GM23338 (cell line): ENCODE results near the gene OR10G4. TPM values are rescaled to one million over a fixed set of nuclear protein-coding genes. Genes with fewer than 3 reads are reported as not detected.
"Not testable (repeated sequence)": the region's sequence is repeated elsewhere in the genome, so short reads cannot be mapped to it uniquely, and the experiment has no call there.

Source experiments
- ATAC-seq: fragments of 200-7000 bp; cut with Tn5 transposase; 3 replicates; pipeline ENCODE4 v1.9.1; 2020
- DNase-seq: peaks from one replicate; pipeline ENCODE4 v3.0.0-alpha.2; 2015; ENCODE audit warnings: low spot score
- H2AFZ ChIP-seq: fragments of 200-600 bp; sonication (generic); 2 replicates; pipeline ENCODE4 v1.8.0; 2016; ENCODE audit warnings: antibody characterized with exemption, mild to moderate bottlenecking, moderate library complexity
- H3F3A ChIP-seq: fragments of 200-600 bp; sonication (generic); replicated peaks from 2 replicates; pipeline ENCODE4 v1.8.0; 2017; ENCODE audit warnings: antibody characterized with exemption, mixed run types, low read depth
- H3K27ac ChIP-seq: fragments of 200-600 bp; sonication (generic); 2 replicates; pipeline ENCODE4 v1.6.1; 2016; ENCODE audit warnings: low read depth
- H3K27me3 ChIP-seq: fragments of 200-600 bp; sonication (generic); 2 replicates; pipeline ENCODE4 v1.8.0; 2016; ENCODE audit warnings: mild to moderate bottlenecking, mixed run types, moderate library complexity; ENCODE audit not compliant: insufficient read depth
- H3K36me3 ChIP-seq: fragments of 200-600 bp; sonication (generic); 2 replicates; pipeline ENCODE4 v1.8.0; 2016; ENCODE audit warnings: mild to moderate bottlenecking; ENCODE audit not compliant: insufficient read depth
- H3K4me1 ChIP-seq: fragments of 200-600 bp; sonication (generic); 2 replicates; pipeline ENCODE4 v1.8.0; 2016; ENCODE audit warnings: mild to moderate bottlenecking, moderate library complexity; ENCODE audit not compliant: insufficient read depth
- H3K4me2 ChIP-seq: fragments of 200-600 bp; sonication (generic); 2 replicates; pipeline ENCODE4 v1.7.1; 2017; ENCODE audit warnings: mixed run types
- H3K4me3 ChIP-seq: fragments of 200-600 bp; sonication (generic); 2 replicates; pipeline ENCODE4 v1.6.1; 2016; ENCODE audit warnings: mixed run types
- H3K79me2 ChIP-seq: fragments of 200-600 bp; sonication (generic); replicated peaks from 2 replicates; pipeline ENCODE4 v1.8.0; 2017; ENCODE audit warnings: mild to moderate bottlenecking; ENCODE audit not compliant: insufficient read depth
- H3K9me2 ChIP-seq: fragments of 200-600 bp; sonication (generic); 2 replicates; pipeline ENCODE4 v1.8.0; 2017; ENCODE audit not compliant: insufficient read depth
- H4K20me1 ChIP-seq: fragments of 200-600 bp; sonication (generic); replicated peaks from 2 replicates; pipeline ENCODE4 v1.8.0; 2017; ENCODE audit warnings: mild to moderate bottlenecking; ENCODE audit not compliant: insufficient read depth
- H3K27ac Mint-ChIP-seq: 2 replicates; pipeline ENCODE4 v1.8.0; 2020; ENCODE audit warnings: inconsistent platforms, mild to moderate bottlenecking, moderate library complexity, mixed read lengths
- H3K27me3 Mint-ChIP-seq: 3 replicates; pipeline ENCODE4 v1.8.0; 2022; ENCODE audit warnings: low read depth, mild to moderate bottlenecking, moderate library complexity, mixed read lengths, inconsistent platforms; ENCODE audit not compliant: insufficient read depth, poor library complexity
- H3K36me3 Mint-ChIP-seq: 3 replicates; pipeline ENCODE4 v1.8.0; 2021; ENCODE audit warnings: low read depth, mild to moderate bottlenecking, inconsistent platforms, moderate library complexity, mixed read lengths
- H3K4me1 Mint-ChIP-seq: 3 replicates; pipeline ENCODE4 v1.8.0; 2020; ENCODE audit warnings: mild to moderate bottlenecking, inconsistent platforms, mixed read lengths
- H3K4me3 Mint-ChIP-seq: 3 replicates; pipeline ENCODE4 v1.8.0; 2021; ENCODE audit warnings: moderate library complexity, mild to moderate bottlenecking, inconsistent platforms, mixed read lengths
- H3K9me3 Mint-ChIP-seq: 3 replicates; pipeline ENCODE4 v1.8.0; 2020; ENCODE audit warnings: moderate library complexity, mild to moderate bottlenecking, inconsistent platforms, mixed read lengths
- CTCF ChIP-seq, 2 experiments: fragments of 200-600 bp in 1 of 2; sonication (generic) in 1 of 2; conservative IDR thresholded peaks; 2 replicates each; pipeline versions ENCODE4 v1.5.1 to v1.6.1; 2016 to 2017; ENCODE audit warnings: antibody characterized with exemption in 2 of 2, low read depth in 2 of 2, mild to moderate bottlenecking in 2 of 2, moderate library complexity in 1 of 2
- ETS1 ChIP-seq: IDR thresholded peaks from 2 replicates; pipeline ENCODE4 v1.6.1; 2016; ENCODE audit warnings: antibody characterized with exemption
- EZH2 ChIP-seq: fragments of 200-600 bp; sonication (generic); IDR thresholded peaks from one replicate; pipeline ENCODE4 v1.8.0; 2017; ENCODE audit warnings: antibody characterized with exemption, mild to moderate bottlenecking, low read depth; ENCODE audit not compliant: unreplicated experiment
- JUNB ChIP-seq: IDR thresholded peaks from one replicate; pipeline ENCODE4 v1.6.1; 2016; ENCODE audit warnings: antibody characterized with exemption; ENCODE audit not compliant: unreplicated experiment
- NANOG ChIP-seq: IDR thresholded peaks from 2 replicates; pipeline ENCODE4 v1.6.1; 2016; ENCODE audit warnings: antibody characterized with exemption, borderline replicate concordance
- POLR2AphosphoS5 ChIP-seq: IDR thresholded peaks from 2 replicates; pipeline ENCODE4 v1.6.1; 2016; ENCODE audit warnings: antibody characterized with exemption, low read depth
- REST ChIP-seq: IDR thresholded peaks from one replicate; pipeline ENCODE4 v1.6.1; 2018; ENCODE audit warnings: antibody characterized with exemption; ENCODE audit not compliant: unreplicated experiment
- STAT1 ChIP-seq: IDR thresholded peaks from one replicate; pipeline ENCODE4 v1.6.1; 2016; ENCODE audit warnings: antibody characterized with exemption; ENCODE audit not compliant: unreplicated experiment
- ZNF114 ChIP-seq: fragments of 250-450 bp; sonication (Bioruptor Pico); IDR thresholded peaks from 2 replicates; pipeline ENCODE4 v1.5.0; 2020; ENCODE audit warnings: mild to moderate bottlenecking, moderate library complexity
- ZNF331 ChIP-seq: fragments of 250-450 bp; sonication (Bioruptor Pico); IDR thresholded peaks from 2 replicates; pipeline ENCODE4 v1.5.0; 2020; ENCODE audit warnings: low read depth, mild to moderate bottlenecking, moderate library complexity
- polyA plus RNA-seq: library from polyadenylated mRNA; unstranded; fragments of >200 nt; fragmentation: Nextera tagmentation; extraction: Ambion mirVana; gene quantifications from 2 replicates; pipeline ENCODE4 v1.2.1, GENCODE V29; 2016
- total RNA-seq: library from RNA; depleted of rRNA; stranded (reverse); fragments of >200 nt; shearing (Covaris generic); gene quantifications from 2 replicates; pipeline ENCODE4 v1.2.3, GENCODE V29; 2014

Gene OR10G4
- total and polyA plus RNA-seq, 2 experiments from 2014 or later: not detected

- H3K27me3 ChIP-seq, H3K4me1 ChIP-seq, H3K9me3 Mint-ChIP-seq, ATAC-seq, H3K9me2 ChIP-seq, H3K27me3 Mint-ChIP-seq, H3K36me3 Mint-ChIP-seq, H2AFZ ChIP-seq, H3F3A ChIP-seq, H3K79me2 ChIP-seq, H4K20me1 ChIP-seq, H3K27ac Mint-ChIP-seq, H3K36me3 ChIP-seq, H3K4me3 ChIP-seq, DNase-seq, H3K4me2 ChIP-seq, H3K27ac ChIP-seq, H3K4me3 Mint-ChIP-seq: not testable (repeated sequence)
- peaks cover 13% of the 10 kb centered on the region for H3K4me1 Mint-ChIP-seq
Observed at GRCh38 chr11:124015837-124016236, 3.0 kb downstream of the OR10G4 start.

GRCh38 chr11:124026498-124026897 is 13.7 kb downstream of the OR10G4 start, which contains the start of gene OR10G8:
Gene OR10G8 (plus strand): TSS chr11:124026798. CDS start chr11:124029623, 2,825 bp downstream.
- Mint-ChIP-seq H3K4me1 (no peaks in the 10 kb centered on the region; the same call in 2 of the 3 replicates), H3K4me3 (no peak within 1 kb of the TSS), H3K27me3 (no peaks in the 10 kb centered on the region), H3K27ac (no peak within 1 kb of the TSS), H3K36me3 (no peaks in the 10 kb centered on the region), H3K9me3 (no peaks in the 10 kb centered on the region)
- no peak within 1 kb of the TSS for H3K4me2 ChIP-seq
- H3K36me3 ChIP-seq: no peaks in the 10 kb centered on the region
- H4K20me1 ChIP-seq: no peaks in the 10 kb centered on the region
- no peaks in the 10 kb centered on the region for H3K4me1 ChIP-seq
- ATAC-seq: no peak
- no peaks in the 10 kb centered on the region for H3F3A ChIP-seq
- no peaks in the 10 kb centered on the region for H3K27me3 ChIP-seq
- H3K9me2 ChIP-seq: peaks cover 3% of the 10 kb centered on the region; the same call in 1 of the 2 replicates
- no peak within 1 kb of the TSS for H3K4me3 ChIP-seq
- H2AFZ ChIP-seq: peak within 1 kb of the TSS; percentile 56; the same call in 1 of the 2 replicates
- H3K27ac ChIP-seq: no peak within 1 kb of the TSS
- TF ChIP-seq EZH2 (no peak), REST (no peak)
- H3K79me2 ChIP-seq: no peaks in the 10 kb centered on the region
- DNase-seq: no peak

- H3K36me3 ChIP-seq: no peaks in the 10 kb centered on the region
- Mint-ChIP-seq H3K4me3 (no peak overlapping the region), H3K9me3 (no peaks in the 10 kb centered on the region), H3K27ac (no peak overlapping the region), H3K27me3 (no peaks in the 10 kb centered on the region), H3K4me1 (peaks cover 2% of the 10 kb centered on the region; the same call in 2 of the 3 replicates), H3K36me3 (no peaks in the 10 kb centered on the region)
- H3F3A ChIP-seq: no peaks in the 10 kb centered on the region
- ATAC-seq (no peak), DNase-seq (no peak)
- H4K20me1 ChIP-seq: no peaks in the 10 kb centered on the region
- no peak overlapping the region for H3K4me3 ChIP-seq
- H3K4me1 ChIP-seq: 0 out of 2 replicates have a peak, but pooled peaks cover 2% of the 10 kb centered on the region
- H3K4me2 ChIP-seq: no peak overlapping the region
- H3K9me2 ChIP-seq: no peaks in the 10 kb centered on the region
- no peaks in the 10 kb centered on the region for H3K27me3 ChIP-seq
- no peak overlapping the region for H2AFZ ChIP-seq
- no peaks in the 10 kb centered on the region for H3K79me2 ChIP-seq
- no peak overlapping the region for H3K27ac ChIP-seq
- TF ChIP-seq POLR2AphosphoS5 (no peak), JUNB (no peak), ZNF331 (CRISPR knock-in tag) (no peak), REST (no peak), ZNF114 (CRISPR knock-in tag) (no peak), ETS1 (no peak), CTCF (conservative IDR thresholded peaks at IDR 0.05; ENCODE audit: low read depth in 2 of 2) (no peak), NANOG (no peak), EZH2 (no peak), STAT1 (no peak)
Observed at GRCh38 chr11:124036666-124037065, 23.9 kb downstream of the OR10G4 start.
